Tibial nerve (tissue), 4 donors: ENCODE measurements around the gene FRAS1. TPM values are rescaled to one million over a fixed set of nuclear protein-coding genes. Genes with fewer than 3 reads are reported as not detected.
A peak's percentile ranks its signal among the peaks of the same experiment; 100 is the strongest.

Experiments used
- DNase-seq, 2 donors: peaks; one replicate each; pipeline ENCODE4 v3.0.0-alpha.2; 2019; ENCODE audit warnings: low spot score in 2 of 2
- H3K27ac ChIP-seq, 4 donors: fragments of 200-600 bp; sonication (generic) in 3 of 4; one replicate each; pipeline ENCODE4 v1.5.1; 2017 to 2019; ENCODE audit warnings: mild to moderate bottlenecking in 1 of 4
- H3K27me3 ChIP-seq, 2 donors: fragments of 200-600 bp; sonication (generic) in 1 of 2; one replicate each; pipeline versions ENCODE4 v1.5.1 to v1.6.0; 2017 to 2019
- H3K36me3 ChIP-seq, 3 donors: fragments of 200-600 bp; sonication (generic); one replicate each; pipeline ENCODE4 v1.5.1; 2018 to 2019
- H3K4me1 ChIP-seq, 4 donors: fragments of 200-600 bp; sonication (generic) in 3 of 4; one replicate each; pipeline ENCODE4 v1.5.1; 2017 to 2019
- H3K4me3 ChIP-seq, 4 donors: fragments of 200-600 bp; sonication (generic) in 3 of 4; one replicate each; pipeline ENCODE4 v1.5.1; 2017 to 2019; ENCODE audit warnings: mild to moderate bottlenecking in 1 of 4, moderate library complexity in 1 of 4
- H3K9me3 ChIP-seq, 4 donors: fragments of 200-600 bp; sonication (generic) in 3 of 4; one replicate each; pipeline ENCODE4 v1.5.1; 2017 to 2019
- CTCF ChIP-seq, 5 experiments: fragments of 200-600 bp in 3 of 5; fragments of 450-650 bp in 2 of 5; sonication (generic) in 3 of 5; IDR thresholded peaks; one replicate each; pipeline ENCODE4 v1.5.1; 2016 to 2019; ENCODE audit warnings: antibody characterized with exemption in 5 of 5, mild to moderate bottlenecking in 3 of 5, moderate library complexity in 2 of 5
- EP300 ChIP-seq, 2 donors: sonication (generic); formaldehyde crosslinking; IDR thresholded peaks; one replicate each; pipeline ENCODE4 v1.6.1; 2017; ENCODE audit warnings: antibody characterized with exemption in 2 of 2, mild to moderate bottlenecking in 1 of 2
- POLR2A ChIP-seq, 2 donors: fragments of 450-650 bp; IDR thresholded peaks; one replicate each; pipeline ENCODE4 v1.6.1; 2017; ENCODE audit warnings: antibody characterized with exemption in 2 of 2, mild to moderate bottlenecking in 2 of 2, moderate library complexity in 2 of 2
- WGBS, 2 donors: methylation state at CpG; one replicate each; pipeline ENCODE4 v1.1.5; 2018; 5-methylcytosine and 5-hydroxymethylcytosine counted together
- total RNA-seq, 4 donors: library from RNA; depleted of rRNA; stranded (reverse); fragments of >200 nt; gene quantifications; one replicate each; pipeline ENCODE4 v1.1.0, GENCODE V29; 2016

FRAS1 gene
- total RNA-seq, 4 donors from 2014 or later = 3.9 to 6.6 (median 5.1) TPM

DNA sequence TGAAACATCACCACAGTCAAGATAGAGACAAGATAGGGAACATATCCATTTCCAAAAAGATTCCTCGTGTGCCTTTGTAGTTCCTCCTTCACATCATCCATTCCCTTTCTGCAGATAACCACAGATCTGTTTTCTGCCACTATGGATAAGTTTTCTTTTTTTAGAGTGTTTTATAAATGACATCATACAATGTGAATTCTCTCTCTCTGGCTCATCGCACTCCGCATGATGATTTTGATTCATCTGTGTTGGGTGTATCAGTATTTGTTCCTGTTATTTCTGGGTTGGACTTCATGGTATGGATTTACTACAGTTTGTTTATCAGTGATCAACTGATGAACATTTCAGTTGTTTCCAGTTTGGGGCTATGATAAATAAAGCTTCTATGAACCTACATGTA, 471.2 kb downstream of the FRAS1 start:
- WGBS, 2 donors = 67 to 69% methylated on average over 3 of the region's 3 CpGs
- DNase-seq = no peak
- no peaks in the 10 kb centered on the region for H3K36me3 ChIP-seq
- H3K27ac ChIP-seq = no peak overlapping the region
- H3K4me1 ChIP-seq = no peaks in the 10 kb centered on the region
- no peaks in the 10 kb centered on the region for H3K27me3 ChIP-seq
- H3K9me3 ChIP-seq = peaks cover 0 to 4% (median 0%) of the 10 kb centered on the region in 4 donors
- TF ChIP-seq EP300 (IDR thresholded peaks at IDR 0.05) (no peak), CTCF (IDR thresholded peaks at IDR 0.05) (no peak), POLR2A (IDR thresholded peaks at IDR 0.05) (no peak)
- no peak overlapping the region for H3K4me3 ChIP-seq

DNA sequence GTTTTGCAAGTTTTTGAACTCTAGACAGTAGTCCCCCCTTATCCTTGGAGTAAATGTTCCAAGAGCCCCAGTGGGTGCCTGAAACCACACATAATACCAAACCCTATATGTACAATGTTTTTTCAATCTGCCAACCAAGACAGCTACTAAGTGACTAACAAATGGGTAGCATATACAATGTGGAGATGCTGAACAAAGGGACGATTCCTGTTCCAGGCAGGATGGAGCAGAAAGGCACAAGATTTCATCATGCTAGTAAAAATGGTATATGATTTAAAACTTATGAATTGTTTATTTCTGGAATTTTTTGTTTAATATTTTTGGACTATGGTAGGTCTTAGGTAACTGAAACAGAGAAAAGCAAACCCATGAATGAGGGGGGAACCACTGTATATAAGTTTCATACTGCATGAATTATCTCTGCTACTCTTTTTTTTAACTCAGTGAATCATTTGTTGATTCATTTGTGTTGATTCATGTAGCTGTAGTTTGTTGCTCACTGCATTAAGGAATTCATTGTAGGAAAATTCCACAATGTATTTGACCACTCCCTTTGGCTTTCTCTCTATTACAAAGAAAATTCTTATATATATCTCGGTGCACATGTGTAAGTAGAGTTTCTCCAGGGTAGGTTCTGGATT, 472.6 kb downstream of the FRAS1 start:
- H3K36me3 ChIP-seq = no peaks in the 10 kb centered on the region
- no peak for DNase-seq
- no peak overlapping the region for H3K4me3 ChIP-seq
- H3K4me1 ChIP-seq = peaks cover 0 to 8% (median 2%) of the 10 kb centered on the region in 4 donors
- H3K9me3 ChIP-seq = peaks cover 0 to 4% (median 0%) of the 10 kb centered on the region in 4 donors
- H3K27me3 ChIP-seq = no peaks in the 10 kb centered on the region
- H3K27ac ChIP-seq = no peak overlapping the region
- 60 to 63% methylated on average over 2 of the region's 2 CpGs for WGBS, 2 donors
- no peak for TF ChIP-seq EP300 (IDR thresholded peaks at IDR 0.05)

DNA sequence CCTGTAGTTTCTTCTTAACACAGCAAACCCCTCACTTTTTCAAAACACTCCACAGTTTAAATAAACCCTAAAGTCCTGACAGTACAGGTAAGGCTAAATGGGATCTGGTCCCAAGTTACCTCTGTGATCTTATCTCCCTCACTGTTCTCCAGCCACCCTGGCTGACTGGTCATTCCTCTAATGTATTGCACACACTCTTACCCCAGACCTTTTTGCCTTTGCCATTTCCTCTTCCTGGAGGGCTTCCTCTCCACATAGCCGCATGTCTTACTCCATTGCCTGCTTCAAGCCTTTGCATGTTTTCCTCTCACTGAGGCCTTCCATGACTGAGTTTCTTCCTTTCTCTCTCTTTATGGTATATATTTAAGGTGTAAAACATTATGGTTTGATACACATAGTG, 474.9 kb downstream of the FRAS1 start:
- no peak for TF ChIP-seq POLR2A (IDR thresholded peaks at IDR 0.05)
- TF ChIP-seq CTCF (IDR thresholded peaks at IDR 0.05) = no peak
- no peak for TF ChIP-seq EP300 (IDR thresholded peaks at IDR 0.05)
- Histone ChIP-seq H3K4me1 (peaks cover 0 to 8% (median 2%) of the 10 kb centered on the region in 4 donors), H3K27ac (no peak overlapping the region), H3K27me3 (no peaks in the 10 kb centered on the region), H3K4me3 (no peak overlapping the region), H3K9me3 (peaks cover 0 to 4% (median 0%) of the 10 kb centered on the region in 4 donors), H3K36me3 (peaks cover 0 to 2% (median 0%) of the 10 kb centered on the region in 3 donors)
- 87 to 93% methylated on average over 1 of the region's 1 CpG for WGBS, 2 donors
- DNase-seq = no peak

- 64 to 73% methylated on average over 5 of the region's 5 CpGs for WGBS, 2 donors
- TF ChIP-seq POLR2A (IDR thresholded peaks at IDR 0.05) (no peak), EP300 (IDR thresholded peaks at IDR 0.05) (no peak), CTCF (IDR thresholded peaks at IDR 0.05) (no peak)
- H3K27me3 ChIP-seq = no peaks in the 10 kb centered on the region
- no peak overlapping the region for H3K4me3 ChIP-seq
- DNase-seq = no peak
- peak overlapping the region in 2 of 4 donors; percentile 74 to 81 for H3K27ac ChIP-seq
- H3K9me3 ChIP-seq = peaks cover 0 to 4% (median 0%) of the 10 kb centered on the region in 4 donors
- H3K36me3 ChIP-seq = peaks cover 0 to 2% (median 0%) of the 10 kb centered on the region in 3 donors
- H3K4me1 ChIP-seq = peaks cover 0 to 8% (median 2%) of the 10 kb centered on the region in 4 donors
Measured at GRCh38 chr4:78533854-78534253, 476.7 kb downstream of the FRAS1 start.

- DNase-seq = no peak
- no peak for TF ChIP-seq CTCF (IDR thresholded peaks at IDR 0.05)
- TF ChIP-seq EP300 (IDR thresholded peaks at IDR 0.05) = peak in 1 of 2 donors; percentile 10
- no peak for TF ChIP-seq POLR2A (IDR thresholded peaks at IDR 0.05)
- Histone ChIP-seq H3K36me3 (peaks cover 0 to 2% (median 0%) of the 10 kb centered on the region in 3 donors), H3K4me1 (peaks cover 0 to 8% (median 2%) of the 10 kb centered on the region in 4 donors), H3K4me3 (no peak overlapping the region), H3K9me3 (peaks cover 0 to 4% (median 0%) of the 10 kb centered on the region in 4 donors), H3K27me3 (no peaks in the 10 kb centered on the region), H3K27ac (peak overlapping the region in 3 of 4 donors; percentile 65 to 81 (median 74))
- WGBS, 2 donors = 57 to 61% methylated on average over 4 of the region's 4 CpGs
Measured at GRCh38 chr4:78534286-78534955, 477.3 kb downstream of the FRAS1 start.
